NOMO-1 treated with dmso at 0.1 percent for 144 hours (cell line): ENCODE data around the gene HEXB.
"Not testable (repeated sequence)": the region's sequence is repeated elsewhere in the genome, so short reads cannot be mapped to it uniquely, and the experiment has no call there.

Source experiments
- DNase-seq: peaks from one replicate; lab custom pipeline; 2025; ENCODE audit not compliant: unreplicated experiment; lab: John Stamatoyannopoulos, UW

HEXB gene

DNA sequence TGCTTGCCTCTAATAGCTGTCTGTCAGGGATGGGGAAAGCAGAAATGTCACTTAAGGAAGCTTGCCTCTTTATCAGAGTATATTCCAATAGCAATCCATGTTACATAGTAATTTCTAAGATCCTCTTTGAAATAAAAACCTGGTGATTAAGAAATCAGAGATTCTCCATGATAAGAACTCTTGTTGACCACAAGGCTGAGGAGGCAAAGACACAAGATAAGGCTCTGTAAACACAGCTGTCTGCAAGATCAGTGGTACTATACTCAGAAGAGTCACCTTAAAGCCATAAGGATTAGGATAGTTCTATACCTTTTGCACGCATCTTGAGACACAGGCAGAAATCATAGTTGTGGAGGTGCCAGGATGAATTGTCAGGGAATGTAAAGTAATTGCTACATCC is 40.3 kb downstream of the HEXB start:
- no peak for DNase-seq

DNA sequence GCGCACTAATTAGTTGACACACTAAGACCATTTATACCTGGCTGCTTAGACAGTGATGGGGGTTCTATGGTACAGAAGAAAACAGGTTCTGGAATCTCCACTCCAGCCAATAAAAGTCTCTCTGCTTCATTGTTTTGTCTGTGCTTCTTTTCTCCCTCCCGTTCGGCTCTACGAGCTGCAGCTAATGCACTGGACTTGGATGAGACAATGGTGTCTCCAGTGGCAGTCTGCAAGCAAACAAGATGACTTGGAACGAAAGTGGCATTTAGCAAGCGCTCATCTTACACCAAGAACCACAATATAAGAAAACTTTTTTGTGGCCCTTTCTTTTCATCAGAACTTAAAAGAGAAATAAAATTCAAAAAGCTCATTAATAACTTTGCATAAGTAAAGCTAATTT is 51.7 kb downstream of the HEXB start:
- DNase-seq = no peak

DNA sequence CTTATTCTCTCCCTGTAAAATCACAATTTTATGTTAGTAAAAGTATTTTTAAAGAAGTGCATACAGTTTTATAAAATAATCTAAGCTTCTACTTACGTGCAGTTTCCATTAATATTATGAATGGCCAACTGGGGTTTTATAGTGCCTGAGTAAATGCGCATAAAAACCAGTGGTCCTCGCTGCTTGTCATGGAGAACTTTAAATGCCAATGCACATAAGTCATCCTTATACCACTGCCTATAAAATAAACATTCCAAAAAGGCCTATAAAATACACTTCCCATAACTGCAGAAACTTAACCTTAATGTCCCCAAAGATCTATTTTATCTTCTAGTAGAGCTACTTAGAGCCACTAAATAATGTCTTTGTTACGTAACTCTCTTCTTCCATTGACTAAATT is 53.4 kb downstream of the HEXB start:
- DNase-seq = no peak

DNA sequence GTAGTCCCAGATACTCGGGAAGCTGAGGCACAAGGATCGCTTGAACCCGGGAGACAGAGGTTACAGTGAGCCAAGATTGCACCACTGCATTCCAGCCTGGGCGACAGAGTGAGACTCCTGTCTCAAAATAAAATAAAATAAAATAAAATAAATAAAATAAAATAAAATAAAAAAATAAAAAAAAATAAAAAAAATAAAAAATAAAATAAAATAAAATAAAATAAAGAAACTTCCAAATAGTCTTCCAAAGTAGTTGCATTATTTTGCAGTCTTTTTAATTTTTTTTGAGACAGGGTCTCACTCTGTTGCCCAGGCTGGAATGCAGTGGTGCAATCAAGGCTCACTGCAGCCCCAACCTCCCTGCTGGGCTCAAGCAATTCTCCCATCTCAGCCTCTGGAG is 63.7 kb downstream of the HEXB start:
- DNase-seq = not testable (repeated sequence)

DNA sequence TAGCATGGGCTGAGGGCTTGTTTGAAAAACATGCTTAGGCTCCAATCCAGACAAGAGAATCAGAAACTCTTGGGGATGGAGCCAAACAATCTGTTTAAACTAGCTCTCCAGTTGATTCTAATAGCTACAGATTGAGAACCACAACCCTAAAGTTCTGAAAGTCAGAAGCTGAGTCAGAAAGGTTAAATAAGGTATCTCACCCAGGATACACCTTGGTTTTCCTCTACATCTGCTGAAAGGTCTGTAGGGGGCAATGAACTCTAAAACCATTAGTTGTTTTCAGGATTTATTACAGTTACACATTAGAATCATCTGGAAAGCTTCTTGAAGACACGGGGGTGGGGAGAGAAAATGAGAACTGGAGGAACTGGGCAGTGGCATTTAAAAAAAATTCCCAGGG is 76.2 kb downstream of the HEXB start:
- no peak for DNase-seq

DNA sequence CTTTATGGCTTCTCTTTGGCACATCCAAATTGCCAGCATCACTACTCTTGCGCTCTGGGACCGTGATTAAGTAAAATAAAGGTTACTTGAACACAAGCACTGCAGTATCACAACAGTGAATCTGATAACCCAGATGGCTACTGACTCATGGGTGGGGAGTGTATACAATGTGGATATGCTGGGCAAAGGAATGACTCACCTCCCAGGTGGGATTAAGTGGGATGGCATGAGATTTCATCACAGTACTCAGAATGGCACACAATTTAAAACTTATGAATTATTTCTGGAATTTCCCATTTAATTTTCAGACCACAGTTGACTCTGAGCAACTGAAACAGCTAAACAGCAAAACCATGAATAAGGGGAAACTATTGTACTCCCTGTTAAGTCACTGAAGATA is 77.6 kb downstream of the HEXB start:
- DNase-seq = no peak

DNA sequence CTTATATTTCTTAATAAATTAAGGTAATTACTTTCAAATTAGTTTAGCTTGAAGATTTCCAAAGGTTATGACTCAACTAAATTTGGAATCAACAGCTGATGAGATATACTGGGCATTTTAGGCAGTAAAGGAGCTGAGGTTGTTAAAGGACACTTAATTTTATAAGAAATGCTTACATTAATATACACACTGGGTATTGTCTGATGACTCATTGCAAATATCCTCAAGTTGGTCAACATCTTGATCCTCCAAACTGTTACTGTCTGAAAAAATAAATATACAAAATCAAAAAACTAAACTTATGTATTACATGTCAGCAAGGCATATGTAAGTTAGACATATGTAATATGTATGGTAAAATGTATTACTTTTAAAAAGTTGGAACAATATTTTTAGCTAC is 78.5 kb downstream of the HEXB start:
- DNase-seq = no peak

DNA sequence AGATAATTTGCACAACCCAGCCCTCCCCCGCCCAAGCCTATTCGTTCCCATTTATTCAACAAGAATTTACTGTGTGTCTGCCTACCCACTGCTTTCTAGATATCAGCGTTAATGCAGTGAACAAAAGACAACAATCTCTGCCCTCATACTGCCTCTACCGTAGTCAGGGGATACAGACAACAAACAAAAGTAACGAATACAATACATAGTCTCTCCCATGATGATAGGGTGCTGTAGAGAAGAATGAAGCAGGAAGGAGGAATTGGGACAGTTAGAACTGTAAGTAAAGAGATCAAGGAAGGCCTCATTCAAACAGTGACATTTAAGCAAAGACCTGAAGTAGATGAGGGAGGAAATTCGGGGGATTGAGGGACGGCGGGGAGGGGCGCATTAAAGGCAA is 80.2 kb downstream of the HEXB start:
- no peak for DNase-seq

DNA sequence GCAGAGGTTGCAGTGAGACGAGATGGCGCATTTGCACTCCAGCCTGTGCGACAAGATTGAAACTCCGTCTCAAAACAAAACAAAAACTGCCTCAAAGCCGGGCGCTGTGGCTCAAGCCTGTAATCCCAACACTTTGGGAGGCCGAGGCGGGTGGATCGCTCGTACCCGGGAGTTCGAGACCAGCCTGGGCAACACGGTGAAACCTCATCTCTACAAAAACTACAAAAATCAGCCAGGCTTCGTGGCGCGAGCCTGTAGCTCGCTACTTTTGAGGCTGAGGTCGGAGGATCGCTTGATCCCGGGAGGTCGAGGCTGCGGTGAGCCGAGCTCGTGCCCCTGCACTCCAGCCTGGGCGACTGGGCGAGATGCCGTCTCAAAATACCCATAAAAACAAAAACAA is 80.9 kb downstream of the HEXB start:
- no peak for DNase-seq

DNA sequence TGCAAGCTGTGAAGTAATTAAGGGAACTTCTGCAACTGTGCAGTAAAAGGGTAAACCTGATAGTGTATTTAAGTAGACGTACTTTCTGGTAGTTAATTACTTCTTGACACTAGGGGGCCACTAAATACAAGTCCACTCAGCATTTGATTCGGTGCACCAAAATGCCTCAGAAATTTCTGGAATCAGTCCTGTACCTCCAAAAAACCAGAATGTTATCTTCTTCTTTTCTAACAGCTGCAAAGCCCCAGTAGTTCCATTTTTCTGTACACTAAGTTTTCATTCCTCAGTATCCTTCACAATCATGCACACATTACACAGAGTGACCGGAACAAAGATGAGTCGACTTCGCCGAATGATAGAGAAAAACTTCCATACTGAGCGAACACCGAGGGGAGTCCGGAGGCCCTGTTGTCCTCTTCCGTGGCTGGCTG is 81.4 kb downstream of the HEXB start:
- peak; percentile 30 for DNase-seq

DNA sequence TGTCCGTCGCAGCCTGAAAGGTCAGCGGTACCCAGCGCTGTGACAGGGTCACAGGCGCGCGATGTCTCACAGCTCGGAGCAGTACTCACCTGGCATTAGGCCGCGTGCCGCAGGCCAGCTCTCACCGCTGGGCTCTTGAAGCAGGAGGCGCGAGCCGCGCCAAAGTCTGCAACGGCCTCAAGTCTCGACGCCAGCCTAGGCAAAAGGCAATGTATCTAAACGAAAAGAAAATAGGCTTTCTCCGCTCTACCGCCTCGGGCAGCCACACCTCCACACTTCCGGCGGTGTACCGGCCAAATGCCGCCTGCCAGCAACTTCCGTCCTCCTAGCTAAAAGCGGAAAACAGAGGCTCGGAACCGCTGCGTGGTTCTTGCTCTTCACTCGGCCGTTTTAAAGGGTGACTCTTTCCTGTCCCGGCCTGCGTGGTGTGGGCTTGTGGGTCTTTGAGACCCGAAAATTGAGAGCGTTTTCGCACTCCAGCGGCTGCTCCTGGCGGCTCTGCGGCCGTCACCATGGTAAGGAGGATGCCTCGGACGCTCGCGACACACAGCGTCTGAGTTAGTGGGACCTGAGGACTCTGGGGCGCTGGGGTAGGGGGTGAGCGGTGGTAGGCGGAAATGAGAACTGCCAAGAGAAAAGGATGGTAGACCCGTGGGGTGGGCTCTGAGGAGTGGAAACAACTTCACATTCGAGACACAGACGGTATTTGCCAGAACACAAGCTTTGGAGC is 82.0 kb downstream of the HEXB start, which contains the start of the genes GFM2 and NSA2:
TSS of gene GFM2 (minus strand) at position 269 of the 730 bp plus-strand sequence. CDS start 3,375 bp downstream, outside the sequence.
TSS of gene NSA2 (plus strand) at position 401 of the 730 bp plus-strand sequence. CDS start at position 513, 112 bp downstream.
- peak; percentile 79 for DNase-seq

DNA sequence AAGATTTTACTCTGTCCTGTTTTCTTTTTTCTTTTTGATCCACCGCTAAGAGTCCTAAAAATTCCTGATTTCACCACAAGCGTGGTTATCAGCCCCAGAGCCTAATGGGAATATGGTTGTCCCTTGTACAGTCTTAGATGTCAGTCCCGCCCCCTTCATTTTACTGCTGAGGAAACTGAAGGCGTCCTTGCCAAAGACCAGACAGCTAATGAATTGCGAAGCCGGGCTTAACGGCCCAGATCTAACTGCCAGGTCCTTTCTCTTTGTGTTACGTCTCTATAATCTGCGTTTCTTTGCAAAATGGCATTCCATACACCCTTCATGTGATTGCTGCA is 82.5 kb downstream of the HEXB start:
- DNase-seq = no peak
